GM12878 (cell line): ENCODE results near the gene CMYA5. TPM values are rescaled to one million over a fixed set of nuclear protein-coding genes. Genes with fewer than 3 reads are reported as not detected.

Experiments used
- ATAC-seq: fragments of 200-7000 bp; cut with Tn5 transposase; 3 replicates; pipeline ENCODE4 v1.9.1; 2020; ENCODE audit warnings: mild to moderate bottlenecking, moderate library complexity
- BruUV-seq: library from RNA; stranded (reverse); fragments of 400-500 nt; replicated peaks from 2 replicates; lab custom pipeline; 2021; lab: Mats Ljungman, UMichigan
- CTCF ChIA-PET: fragments of 300-600 bp; sonication (Branson Sonifier 250); formaldehyde crosslinking; extraction: SDS; loops from one replicate; lab custom pipeline; 2021; ENCODE audit warnings: inconsistent platforms; lab: Yijun Ruan, JAX
- POLR2A ChIA-PET: fragments of 350-600 bp; formaldehyde crosslinking; extraction: SDS; loops from one replicate; lab custom pipeline; 2021; ENCODE audit warnings: inconsistent platforms; lab: Charles Lee
- RAD21 ChIA-PET: fragments of 300-600 bp; sonication (Branson Sonifier 250); formaldehyde crosslinking; loops from one replicate; lab custom pipeline; 2023; ENCODE audit warnings: antibody characterized with exemption; ENCODE audit not compliant: unreplicated experiment; lab: Charles Lee
- SMC1A ChIA-PET: fragments of 300-600 bp; sonication (Branson Sonifier 250); formaldehyde crosslinking; loops from one replicate; lab custom pipeline; 2023; ENCODE audit not compliant: unreplicated experiment, uncharacterized antibody; lab: Charles Lee
- DNase-seq: peaks from one replicate; pipeline ENCODE4 v3.0.0-alpha.2; 2011; ENCODE audit warnings: low read depth, low spot score
- FAIRE-seq: peaks from 3 replicates; lab custom pipeline; 2011; peaks lifted over from hg19 to GRCh38; lab: Jason Lieb, UNC
- H2AFZ ChIP-seq: 2 replicates; pipeline ENCODE4 v1.6.0; 2011; ENCODE audit warnings: low read depth, low read length, control low read depth; ENCODE audit not compliant: control insufficient read depth
- H3K27ac ChIP-seq: 2 replicates; pipeline ENCODE4 v1.5.1; 2011; ENCODE audit warnings: control low read depth; ENCODE audit not compliant: control insufficient read depth, insufficient read depth
- H3K27me3 ChIP-seq, 2 experiments: replicated peaks in 1 of 2; 2 replicates each; pipeline versions ENCODE4 v1.6.0 to v1.6.1; 2011; ENCODE audit warnings: low read length in 1 of 2; ENCODE audit not compliant: control insufficient read depth in 2 of 2, insufficient read depth in 2 of 2
- H3K36me3 ChIP-seq, 2 experiments: 2 replicates each; pipeline ENCODE4 v1.5.1; 2011; ENCODE audit warnings: low read length in 1 of 2; ENCODE audit not compliant: control insufficient read depth in 2 of 2, insufficient read depth in 2 of 2
- H3K4me1 ChIP-seq: 2 replicates; pipeline ENCODE4 v1.6.1; 2011; ENCODE audit warnings: mild to moderate bottlenecking, low read length, moderate library complexity, mixed read lengths; ENCODE audit not compliant: control insufficient read depth, insufficient read depth
- H3K4me2 ChIP-seq: 2 replicates; pipeline ENCODE4 v1.6.0; 2011; ENCODE audit warnings: control low read depth; ENCODE audit not compliant: control insufficient read depth, insufficient read depth
- H3K4me3 ChIP-seq: fragments of 200-600 bp; sonication (generic); 2 replicates; pipeline ENCODE4 v1.5.1; 2016
- H3K79me2 ChIP-seq: 2 replicates; pipeline ENCODE4 v1.6.0; 2011; ENCODE audit warnings: low read length; ENCODE audit not compliant: control insufficient read depth, insufficient read depth
- H3K9ac ChIP-seq: 2 replicates; pipeline ENCODE4 v1.8.0; 2011; ENCODE audit warnings: low read length, control low read depth, mixed read lengths; ENCODE audit not compliant: control insufficient read depth, insufficient read depth
- H3K9me3 ChIP-seq: replicated peaks from 3 replicates; pipeline ENCODE4 v1.5.1; 2011; ENCODE audit warnings: mild to moderate bottlenecking, low read length; ENCODE audit not compliant: control insufficient read depth, insufficient read depth
- H4K20me1 ChIP-seq: 2 replicates; pipeline ENCODE4 v1.6.0; 2011; ENCODE audit not compliant: control insufficient read depth, insufficient read depth
- ATF3 ChIP-seq: IDR thresholded peaks from 2 replicates; pipeline ENCODE4 v1.6.1; 2011; ENCODE audit warnings: low read depth, mild to moderate bottlenecking, low read length, moderate library complexity, borderline replicate concordance; ENCODE audit errors: extremely low read depth
- BCL3 ChIP-seq: IDR thresholded peaks from 2 replicates; pipeline ENCODE4 v1.6.1; 2011; ENCODE audit warnings: borderline replicate concordance, low read depth, mild to moderate bottlenecking, moderate library complexity, low read length; ENCODE audit not compliant: insufficient read depth, poor library complexity, severe bottlenecking
- ELK1 ChIP-seq: IDR thresholded peaks from 2 replicates; pipeline ENCODE4 v1.6.1; 2012; ENCODE audit warnings: low read depth, low read length, improper control_type of control experiment
- GATAD2B ChIP-seq: fragments of 450-650 bp; conservative IDR thresholded peaks from 2 replicates; pipeline ENCODE4 v1.6.1; 2017; ENCODE audit warnings: low read depth, mild to moderate bottlenecking, moderate library complexity
- KLF5 ChIP-seq: fragments of 450-650 bp; IDR thresholded peaks from 2 replicates; pipeline ENCODE4 v1.6.1; 2014; ENCODE audit warnings: mild to moderate bottlenecking; ENCODE audit not compliant: partially characterized antibody
- RUNX3 ChIP-seq: IDR thresholded peaks from 2 replicates; pipeline ENCODE4 v1.6.1; 2012; ENCODE audit warnings: low read length, inconsistent platforms
- SREBF2 ChIP-seq: IDR thresholded peaks from 2 replicates; pipeline ENCODE4 v1.6.1; 2012; ENCODE audit warnings: mild to moderate bottlenecking, low read length
- TCF7 ChIP-seq: IDR thresholded peaks from 2 replicates; pipeline ENCODE4 v1.6.1; 2014; ENCODE audit warnings: antibody characterized with exemption, borderline replicate concordance
- WGBS: methylation state at CpG from one replicate; pipeline ENCODE4 v1.1.6; 2016; ENCODE audit warnings: low lambda C conversion rate; ENCODE audit not compliant: insufficient replicate concordance, insufficient coverage; ENCODE audit errors: missing lambda C conversion rate; 5-methylcytosine and 5-hydroxymethylcytosine counted together
- in situ Hi-C: fragments of 300-500 bp; cut with MboI; formaldehyde crosslinking; loops from 9 replicates; pipeline ENCODE4 v1.14.3; 2018; ENCODE audit warnings: mixed read lengths
- intact Hi-C: fragments of 100-400 bp; cut with micrococcal nuclease; formaldehyde crosslinking; loops from one replicate; pipeline ENCODE4 v1.14.2; 2022; ENCODE audit not compliant: unreplicated experiment
- polyA plus RNA-seq, 11 experiments: library from polyadenylated mRNA; depleted of rRNA in 4 of 11; unstranded in 6 of 11; stranded (reverse) in 5 of 11; fragments of >200 nt; fragmentation: Nextera tagmentation in 4 of 11; fragmentation: Illumina TruSeq in 1 of 11; extraction: Ambion mirVana in 4 of 11; extraction: Trizol in 1 of 11; gene quantifications; 1 replicate in 1 of 11; 2 replicates in 10 of 11; pipeline versions ENCODE4 v1.2.1 to v1.2.3, GENCODE V29; 2011 to 2016; ENCODE audit warnings: inconsistent platforms in 2 of 11, missing spikeins in 2 of 11, low read depth in 1 of 11
- total RNA-seq, 4 experiments: library from RNA; depleted of rRNA in 3 of 4; stranded (reverse); fragments of >200 nt in 3 of 4; fragmentation: Illumina TruSeq in 1 of 4; extraction: Trizol in 1 of 4; gene quantifications; 2 replicates each; pipeline versions ENCODE4 v1.2.1 to v1.2.3, GENCODE V29; 2013 to 2021

The CMYA5 gene
- total and polyA plus RNA-seq, 10 of the 15 experiments (the other 5 are each of a cell fraction or from before 2014, with no cell fraction given), result 0.01 to 0.34 (median 0.16) TPM; not detected in 1

DNA sequence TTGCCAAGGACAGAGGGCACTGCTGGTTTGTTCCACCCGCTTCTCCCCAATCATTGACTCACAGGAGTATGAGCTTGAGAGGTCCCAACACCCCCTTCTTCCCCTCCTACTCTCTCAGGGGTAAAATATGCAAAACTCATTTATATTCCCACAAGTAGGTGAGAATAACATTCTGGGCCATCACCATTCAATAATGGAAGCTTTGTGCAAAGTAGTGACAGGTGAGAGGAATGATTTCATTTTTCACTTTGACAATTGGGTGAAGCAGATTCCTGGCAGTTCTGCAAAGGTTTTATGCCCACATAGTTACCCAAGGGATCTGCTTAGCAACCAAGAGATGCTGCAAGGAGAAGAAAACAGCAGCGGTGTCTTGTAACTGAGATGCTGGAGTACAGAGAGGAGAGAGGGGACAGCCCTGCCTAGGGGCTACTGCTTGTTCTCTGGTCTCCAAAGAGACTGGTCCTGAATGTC is 137.6 kb downstream of the CMYA5 start:
- CTCF ChIA-PET, result no interaction called here
- intact Hi-C loops, result no loop called here
- no peaks in the 10 kb centered on the region for H3K79me2 ChIP-seq
- H3K4me2 ChIP-seq, result no peak overlapping the region
- no peak overlapping the region for H3K4me3 ChIP-seq
- H4K20me1 ChIP-seq, result no peaks in the 10 kb centered on the region
- FAIRE-seq (no peak), DNase-seq (no peak), ATAC-seq (no peak)
- RAD21 ChIA-PET, result no interaction called here
- in situ Hi-C loops, result no loop called here
- no peaks in the 10 kb centered on the region for H3K9me3 ChIP-seq
- no TSS peak for BruUV-seq
- POLR2A ChIA-PET, result no interaction called here
- no peaks in the 10 kb centered on the region for H3K4me1 ChIP-seq
- H3K27ac ChIP-seq, result no peak overlapping the region
- H3K27me3 ChIP-seq, result peaks cover 0 to 2% of the 10 kb centered on the region in 2 experiments; a peak in 1 of 4 replicates
- 56% methylated on average over 2 of the region's 2 CpGs for WGBS
- SMC1A ChIA-PET, result no interaction called here
- H3K9ac ChIP-seq, result no peak overlapping the region
- no peaks in the 10 kb centered on the region for H3K36me3 ChIP-seq
- H2AFZ ChIP-seq, result no peak overlapping the region
- TF ChIP-seq ATF3, result no peak
- TF ChIP-seq KLF5, result no peak
- no peak for TF ChIP-seq BCL3
- TF ChIP-seq ELK1, result no peak
- no peak for TF ChIP-seq GATAD2B
- TF ChIP-seq SREBF2, result no peak
- TF ChIP-seq RUNX3, result no peak
- no peak for TF ChIP-seq TCF7
